ENCODE results near the gene CD300LF. TPM values are rescaled to one million over a fixed set of nuclear protein-coding genes. Genes with fewer than 3 reads are reported as not detected.

The CD300LF gene
- total RNA-seq, 3 donors from 2014 or later (not counting 1 experiment from before 2014, with no cell fraction given): 1.9 to 10.6 (median 8.7) TPM

- DNase-seq (no peak), ATAC-seq (no peak)
- no peaks in the 10 kb centered on the region for H3K36me3 Mint-ChIP-seq
- Histone ChIP-seq H3K36me3 (ENCODE audit: control insufficient read depth, insufficient read depth, low read length) (peaks cover 28% of the 10 kb centered on the region), H3K27ac (ENCODE audit: low read length) (peak overlapping the region; percentile 15), H3K4me1 (ENCODE audit: control insufficient read depth, insufficient read depth, low read length) (peaks cover 100% of the 10 kb centered on the region), H3K4me3 (ENCODE audit: low read length) (no peak overlapping the region), H3K27me3 (ENCODE audit: control insufficient read depth, insufficient read depth, low read length) (no peaks in the 10 kb centered on the region), H3K9me3 (ENCODE audit: control insufficient read depth, insufficient read depth, low read length) (no peaks in the 10 kb centered on the region)
- no peak for TF ChIP-seq CTCF (IDR thresholded peaks at IDR 0.05)
- H3K27ac Mint-ChIP-seq: peak overlapping the region; percentile 85 to 92
- H3K4me1 Mint-ChIP-seq: peaks cover 85 to 93% of the 10 kb centered on the region in 2 donors
- H3K27me3 Mint-ChIP-seq (ENCODE audit: low read depth in 2 of 2): no peaks in the 10 kb centered on the region
- H3K9me3 Mint-ChIP-seq: no peaks in the 10 kb centered on the region
- H3K4me3 Mint-ChIP-seq: peak overlapping the region; percentile 70
- 56% methylated on average over 3 of the region's 3 CpGs for WGBS (ENCODE audit: insufficient coverage)
- intact Hi-C loops (cut with micrococcal nuclease): no loop called here
Observed at GRCh38 chr17:74756891-74757290, 44.2 kb upstream of the CD300LF start.

GRCh38 chr17:74755533-74755932 lies 42.8 kb upstream of the CD300LF start:
- WGBS (ENCODE audit: insufficient coverage): 65% methylated on average over 8 of the region's 8 CpGs
- no peak overlapping the region for H3K4me3 ChIP-seq (ENCODE audit: low read length)
- H3K9me3 Mint-ChIP-seq: no peaks in the 10 kb centered on the region
- no peaks in the 10 kb centered on the region for H3K27me3 Mint-ChIP-seq (ENCODE audit: low read depth in 2 of 2)
- H3K27ac ChIP-seq (ENCODE audit: low read length): peak overlapping the region; percentile 8
- no peak for TF ChIP-seq CTCF (IDR thresholded peaks at IDR 0.05)
- no peaks in the 10 kb centered on the region for H3K27me3 ChIP-seq (ENCODE audit: control insufficient read depth, insufficient read depth, low read length)
- H3K27ac Mint-ChIP-seq: peak overlapping the region; percentile 92 to 93
- H3K36me3 Mint-ChIP-seq: no peaks in the 10 kb centered on the region
- H3K4me1 Mint-ChIP-seq: peaks cover 88 to 92% of the 10 kb centered on the region in 2 donors
- H3K36me3 ChIP-seq (ENCODE audit: control insufficient read depth, insufficient read depth, low read length): peaks cover 24% of the 10 kb centered on the region
- H3K4me1 ChIP-seq (ENCODE audit: control insufficient read depth, insufficient read depth, low read length): peaks cover 99% of the 10 kb centered on the region
- DNase-seq: no peak
- peak overlapping the region; percentile 99 for H3K4me3 Mint-ChIP-seq
- no peaks in the 10 kb centered on the region for H3K9me3 ChIP-seq (ENCODE audit: control insufficient read depth, insufficient read depth, low read length)
- intact Hi-C loops (cut with micrococcal nuclease): no loop called here
- no peak for ATAC-seq

- 65% methylated on average over 3 of the region's 3 CpGs for WGBS (ENCODE audit: insufficient coverage)
- peak overlapping the region; percentile 99 for H3K4me3 Mint-ChIP-seq
- H3K4me3 ChIP-seq (ENCODE audit: low read length): no peak overlapping the region
- H3K4me1 Mint-ChIP-seq: peaks cover 87 to 92% of the 10 kb centered on the region in 2 donors
- H3K27me3 Mint-ChIP-seq (ENCODE audit: low read depth in 2 of 2): no peaks in the 10 kb centered on the region
- no peaks in the 10 kb centered on the region for H3K36me3 Mint-ChIP-seq
- H3K27me3 ChIP-seq (ENCODE audit: control insufficient read depth, insufficient read depth, low read length): no peaks in the 10 kb centered on the region
- H3K27ac Mint-ChIP-seq: peak overlapping the region; percentile 92 to 93
- no peaks in the 10 kb centered on the region for H3K9me3 Mint-ChIP-seq
- intact Hi-C loops (cut with micrococcal nuclease): no loop called here
- ATAC-seq (peak in 1 of 3 donors; percentile 6), DNase-seq (peak in 1 of 2 donors; percentile 42)
- peak overlapping the region; percentile 8 for H3K27ac ChIP-seq (ENCODE audit: low read length)
- no peak for TF ChIP-seq CTCF (IDR thresholded peaks at IDR 0.05)
- H3K9me3 ChIP-seq (ENCODE audit: control insufficient read depth, insufficient read depth, low read length): no peaks in the 10 kb centered on the region
- peaks cover 25% of the 10 kb centered on the region for H3K36me3 ChIP-seq (ENCODE audit: control insufficient read depth, insufficient read depth, low read length)
- H3K4me1 ChIP-seq (ENCODE audit: control insufficient read depth, insufficient read depth, low read length): peaks cover 99% of the 10 kb centered on the region
Observed at GRCh38 chr17:74754832-74755231, 42.1 kb upstream of the CD300LF start.

- Mint-ChIP-seq H3K4me3 (peak overlapping the region; percentile 99), H3K4me1 (peaks cover 72 to 77% of the 10 kb centered on the region in 2 donors)
Observed at GRCh38 chr17:74752822-74753401, 40.2 kb upstream of the CD300LF start.

More at GRCh38 chr17:74752822-74753401, 40.2 kb upstream of the CD300LF start:
- DNase-seq (no peak), ATAC-seq (no peak)
- H3K36me3 ChIP-seq (ENCODE audit: control insufficient read depth, insufficient read depth, low read length): peaks cover 25% of the 10 kb centered on the region
- H3K4me3 ChIP-seq (ENCODE audit: low read length): no peak overlapping the region
- H3K9me3 Mint-ChIP-seq: no peaks in the 10 kb centered on the region
- no peak for TF ChIP-seq CTCF (IDR thresholded peaks at IDR 0.05)
- no peaks in the 10 kb centered on the region for H3K36me3 Mint-ChIP-seq
- H3K9me3 ChIP-seq (ENCODE audit: control insufficient read depth, insufficient read depth, low read length): no peaks in the 10 kb centered on the region
- peak overlapping the region; percentile 92 to 93 for H3K27ac Mint-ChIP-seq
- WGBS (ENCODE audit: insufficient coverage): 72% methylated on average over 6 of the region's 7 CpGs
- intact Hi-C loops (cut with micrococcal nuclease): no loop called here
- no peaks in the 10 kb centered on the region for H3K27me3 Mint-ChIP-seq (ENCODE audit: low read depth in 2 of 2)
- peaks cover 81% of the 10 kb centered on the region for H3K4me1 ChIP-seq (ENCODE audit: control insufficient read depth, insufficient read depth, low read length)
- H3K27ac ChIP-seq (ENCODE audit: low read length): peak overlapping the region; percentile 51
- no peaks in the 10 kb centered on the region for H3K27me3 ChIP-seq (ENCODE audit: control insufficient read depth, insufficient read depth, low read length)
